ENCODE results near the gene CDK11A.
"Not testable (repeated sequence)": the region's sequence is repeated elsewhere in the genome, so short reads cannot be mapped to it uniquely, and the experiment has no call there.

GRCh38 chr1:1726088-1726487, 1.9 kb upstream of the CDK11A start:
- TF ChIP-seq CTCF (IDR thresholded peaks at IDR 0.05); POLR2A (IDR thresholded peaks at IDR 0.05; ENCODE audit: low read depth); EP300 (IDR thresholded peaks at IDR 0.05): not testable (repeated sequence)

All from esophagus muscularis mucosa (tissue), 4 donors.